Inflammatory macrophage treated with lipopolysaccharide for 4 hours (primary cell): ENCODE results near the gene SFXN3.

ENCODE experiments used
- DNase-seq: peaks from one replicate; pipeline ENCODE4 v3.0.0-alpha.2; 2020

Gene SFXN3

DNA sequence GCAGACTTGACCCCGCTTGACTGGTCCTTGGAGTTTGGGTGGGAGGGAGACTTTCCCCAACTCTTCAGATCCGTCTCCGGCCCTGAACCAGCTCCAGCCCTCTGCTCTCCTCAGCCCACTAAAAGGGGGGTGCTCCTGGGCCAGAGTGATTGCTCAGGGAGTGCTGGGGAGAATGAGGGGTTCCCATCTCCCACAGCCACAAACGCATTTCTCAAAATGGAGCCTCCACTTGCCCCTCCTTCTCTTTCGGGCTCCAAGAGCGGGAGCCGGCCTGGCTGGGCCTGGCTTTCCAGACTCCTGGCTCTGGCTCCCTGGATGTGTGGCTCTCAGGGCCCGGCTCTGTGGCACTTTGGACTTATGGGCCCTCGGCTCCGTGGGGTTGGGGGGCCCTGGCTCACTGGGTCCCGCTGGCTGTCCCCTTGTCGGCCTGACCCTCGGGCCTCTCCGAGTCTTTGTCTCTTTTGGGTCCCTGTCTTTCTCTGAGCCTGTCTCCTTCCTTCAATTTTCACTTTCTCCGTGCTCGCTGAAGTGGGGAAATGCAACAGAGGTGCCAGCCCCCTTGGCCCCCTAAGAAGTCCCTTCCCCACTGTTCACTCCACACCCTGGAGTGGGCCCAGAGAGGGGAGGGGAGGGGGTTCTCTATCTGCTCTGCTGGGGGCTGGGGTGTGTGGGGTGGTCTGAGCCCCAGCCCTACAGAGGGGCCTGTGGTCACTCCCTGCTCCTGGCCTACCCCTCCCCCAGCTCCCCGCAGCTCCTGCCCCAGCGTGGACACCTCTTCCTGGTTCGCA lies 30.7 kb upstream of the SFXN3 start:
- DNase-seq, result no peak

DNA sequence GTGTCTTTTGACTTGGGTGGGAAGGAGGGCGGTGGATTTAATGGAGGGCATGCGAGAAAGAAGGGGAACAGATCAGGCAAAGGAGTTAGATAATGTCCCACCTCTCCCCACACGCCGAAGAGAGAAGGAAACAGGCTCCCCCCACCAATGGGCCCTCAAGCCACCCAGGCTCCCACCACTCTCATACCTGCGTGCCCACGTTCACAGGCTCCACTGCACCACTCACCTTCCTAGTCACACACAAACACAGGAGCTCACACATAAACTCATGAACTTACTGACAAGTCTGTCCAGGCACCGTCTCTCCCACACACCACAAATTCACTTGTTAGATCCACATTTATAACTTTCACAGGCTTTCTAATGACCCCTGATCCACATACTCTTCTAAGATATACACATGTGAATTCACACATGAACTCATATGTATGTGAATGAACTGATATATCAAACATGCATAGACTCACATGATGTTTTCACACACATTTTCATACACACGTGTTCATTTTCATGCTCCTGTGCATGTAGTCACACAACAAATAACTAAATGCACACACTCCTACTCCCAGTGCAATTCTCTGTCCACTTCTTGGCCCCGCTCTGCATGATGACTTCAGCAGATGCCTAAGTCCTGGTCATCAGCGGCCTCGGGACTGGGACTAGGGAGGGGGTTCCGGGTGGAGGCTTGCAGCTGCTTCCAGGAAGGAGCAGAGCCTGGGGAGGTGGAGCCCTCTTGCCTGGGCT lies 29.9 kb upstream of the SFXN3 start:
- DNase-seq, result peak; percentile 63

DNA sequence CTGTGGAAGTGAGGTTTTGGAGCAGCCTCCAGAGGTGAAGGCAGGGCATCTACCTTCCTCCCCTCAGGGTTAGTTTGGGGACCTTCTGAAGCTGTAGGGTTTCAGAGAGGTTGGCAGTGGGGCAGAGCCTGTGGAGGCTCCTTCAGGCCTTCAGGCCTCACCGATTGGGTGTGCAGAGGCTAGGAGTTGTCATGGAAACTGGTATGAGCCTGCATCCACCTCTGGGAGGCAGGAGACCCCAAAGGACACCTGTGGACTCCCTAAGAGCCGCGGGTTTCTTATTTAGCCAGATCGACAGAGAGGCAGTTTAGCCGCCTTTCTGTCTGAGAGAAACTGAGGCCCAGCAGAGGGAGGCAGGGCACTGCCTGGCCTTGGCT lies 29.4 kb upstream of the SFXN3 start:
- no peak for DNase-seq

DNA sequence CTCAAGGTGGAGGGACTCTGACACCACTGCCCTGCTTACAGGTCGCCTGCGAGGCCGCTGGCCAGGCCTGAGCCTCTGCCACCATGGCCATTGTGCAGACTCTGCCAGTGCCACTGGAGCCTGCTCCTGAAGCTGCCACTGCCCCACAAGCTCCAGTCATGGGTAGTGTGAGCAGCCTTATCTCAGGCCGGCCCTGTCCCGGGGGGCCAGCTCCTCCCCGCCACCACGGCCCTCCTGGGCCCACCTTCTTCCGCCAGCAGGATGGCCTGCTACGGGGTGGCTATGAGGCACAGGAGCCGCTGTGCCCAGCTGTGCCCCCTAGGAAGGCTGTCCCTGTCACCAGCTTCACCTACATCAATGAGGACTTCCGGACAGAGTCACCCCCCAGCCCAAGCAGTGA lies 28.6 kb upstream of the SFXN3 start:
- DNase-seq, result no peak

DNA sequence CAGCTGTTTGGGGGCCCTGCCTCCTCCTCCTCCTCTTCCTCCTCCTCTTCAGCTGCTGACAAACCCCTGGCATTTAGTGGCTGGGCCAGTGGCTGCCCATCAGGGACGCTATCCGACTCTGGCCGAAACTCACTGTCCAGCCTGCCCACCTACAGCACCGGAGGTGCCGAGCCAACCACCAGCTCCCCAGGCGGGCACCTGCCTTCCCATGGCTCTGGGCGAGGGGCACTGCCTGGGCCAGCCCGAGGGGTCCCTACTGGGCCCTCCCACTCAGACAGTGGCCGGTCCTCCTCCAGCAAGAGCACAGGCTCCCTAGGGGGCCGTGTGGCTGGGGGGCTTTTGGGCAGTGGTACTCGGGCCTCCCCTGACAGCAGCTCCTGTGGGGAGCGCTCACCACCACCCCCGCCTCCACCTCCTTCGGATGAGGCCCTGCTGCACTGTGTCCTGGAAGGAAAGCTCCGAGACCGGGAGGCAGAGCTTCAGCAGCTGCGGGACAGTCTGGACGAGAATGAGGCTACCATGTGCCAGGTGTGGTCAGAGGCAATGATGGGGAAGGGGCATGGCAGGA lies 27.3 kb upstream of the SFXN3 start:
- DNase-seq, result no peak

DNA sequence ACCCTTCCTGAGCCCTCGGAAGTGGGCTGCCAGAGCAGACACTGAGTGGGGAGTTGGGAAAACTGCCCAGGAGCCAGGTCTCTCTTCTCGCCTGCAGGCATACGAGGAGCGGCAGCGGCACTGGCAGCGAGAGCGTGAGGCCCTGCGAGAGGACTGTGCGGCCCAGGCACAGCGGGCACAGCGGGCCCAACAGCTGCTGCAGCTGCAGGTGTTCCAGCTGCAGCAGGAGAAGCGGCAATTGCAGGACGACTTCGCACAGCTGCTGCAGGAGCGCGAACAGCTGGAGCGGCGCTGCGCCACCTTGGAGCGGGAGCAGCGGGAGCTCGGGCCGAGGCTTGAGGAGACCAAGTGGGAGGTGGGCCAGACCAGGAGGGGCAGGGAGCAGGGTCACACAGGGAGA lies 25.7 kb upstream of the SFXN3 start:
- no peak for DNase-seq

DNA sequence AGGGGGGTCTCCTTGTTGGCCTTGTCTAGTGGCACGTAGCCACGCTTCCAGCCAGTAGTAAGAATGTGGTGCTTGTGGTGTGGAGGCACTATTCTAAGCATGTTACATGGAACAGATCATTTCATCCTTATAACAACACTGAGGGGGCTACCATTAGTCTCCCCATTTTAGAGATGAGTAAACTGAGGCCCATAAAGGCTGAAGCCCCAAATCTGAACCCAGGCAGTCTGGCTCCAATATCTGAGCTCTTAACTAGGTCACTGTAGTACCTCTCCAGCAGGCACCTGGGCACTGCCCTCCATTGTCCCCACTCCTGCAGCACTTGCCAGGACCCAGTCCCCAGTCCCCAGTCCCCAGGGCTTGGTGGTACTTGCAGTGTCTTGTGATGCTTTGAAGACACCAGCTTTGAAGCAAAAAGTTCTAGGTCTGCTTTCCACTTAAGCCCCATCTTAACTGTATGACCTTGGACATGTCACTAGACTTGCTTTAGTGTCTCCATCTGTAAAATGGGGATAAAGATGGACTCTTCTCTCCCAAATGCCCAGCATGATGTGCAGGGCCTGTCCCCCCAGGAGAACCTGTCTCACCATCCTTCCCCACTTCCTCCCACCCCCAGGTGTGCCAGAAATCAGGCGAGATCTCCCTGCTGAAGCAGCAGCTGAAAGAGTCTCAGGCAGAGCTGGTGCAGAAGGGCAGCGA lies 25.0 kb upstream of the SFXN3 start:
- no peak for DNase-seq

DNA sequence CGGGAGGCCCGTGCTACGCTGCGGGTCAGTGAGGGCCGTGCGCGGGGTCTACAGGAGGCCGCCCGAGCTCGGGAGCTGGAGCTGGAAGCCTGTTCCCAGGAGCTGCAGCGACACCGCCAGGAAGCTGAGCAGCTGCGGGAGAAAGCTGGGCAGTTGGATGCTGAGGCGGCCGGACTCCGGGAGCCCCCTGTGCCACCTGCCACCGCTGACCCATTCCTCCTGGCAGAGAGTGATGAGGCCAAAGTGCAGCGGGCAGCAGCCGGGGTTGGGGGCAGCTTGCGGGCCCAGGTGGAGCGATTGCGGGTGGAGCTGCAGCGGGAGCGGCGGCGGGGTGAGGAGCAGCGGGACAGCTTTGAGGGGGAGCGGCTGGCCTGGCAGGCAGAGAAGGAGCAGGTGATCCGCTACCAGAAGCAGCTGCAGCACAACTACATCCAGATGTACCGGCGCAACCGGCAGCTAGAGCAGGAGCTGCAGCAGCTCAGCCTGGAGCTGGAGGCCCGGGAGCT lies 24.4 kb upstream of the SFXN3 start:
- DNase-seq, result no peak

DNA sequence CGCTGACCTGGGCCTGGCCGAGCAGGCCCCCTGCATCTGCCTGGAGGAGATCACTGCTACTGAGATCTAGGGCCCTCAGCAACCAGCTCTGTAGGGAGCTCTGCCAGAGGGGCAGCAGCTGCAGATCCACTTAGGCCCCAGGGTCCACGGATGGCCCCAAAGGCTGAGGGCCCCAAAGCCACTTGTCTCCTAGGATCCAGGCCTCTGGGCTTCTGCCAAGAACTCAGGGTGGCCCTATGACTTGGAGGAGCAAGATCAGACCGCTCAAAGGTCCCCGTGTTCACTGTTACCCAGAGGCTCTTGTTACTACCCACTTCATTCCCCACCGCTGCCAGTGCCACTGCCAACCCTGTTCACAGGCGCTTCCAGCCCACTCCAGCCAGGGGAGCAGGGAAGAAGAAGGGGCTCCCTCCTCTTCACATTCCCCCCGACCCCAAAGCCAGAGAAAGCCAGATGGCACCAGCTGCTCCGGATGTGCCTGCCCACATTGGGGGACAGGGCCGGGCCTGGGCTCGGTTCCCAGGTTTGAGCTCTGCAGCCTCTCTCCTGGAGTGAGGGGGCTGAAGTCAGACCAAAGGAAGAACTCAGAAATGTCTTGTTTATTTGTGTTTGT lies 23.8 kb upstream of the SFXN3 start:
- DNase-seq, result no peak

DNA sequence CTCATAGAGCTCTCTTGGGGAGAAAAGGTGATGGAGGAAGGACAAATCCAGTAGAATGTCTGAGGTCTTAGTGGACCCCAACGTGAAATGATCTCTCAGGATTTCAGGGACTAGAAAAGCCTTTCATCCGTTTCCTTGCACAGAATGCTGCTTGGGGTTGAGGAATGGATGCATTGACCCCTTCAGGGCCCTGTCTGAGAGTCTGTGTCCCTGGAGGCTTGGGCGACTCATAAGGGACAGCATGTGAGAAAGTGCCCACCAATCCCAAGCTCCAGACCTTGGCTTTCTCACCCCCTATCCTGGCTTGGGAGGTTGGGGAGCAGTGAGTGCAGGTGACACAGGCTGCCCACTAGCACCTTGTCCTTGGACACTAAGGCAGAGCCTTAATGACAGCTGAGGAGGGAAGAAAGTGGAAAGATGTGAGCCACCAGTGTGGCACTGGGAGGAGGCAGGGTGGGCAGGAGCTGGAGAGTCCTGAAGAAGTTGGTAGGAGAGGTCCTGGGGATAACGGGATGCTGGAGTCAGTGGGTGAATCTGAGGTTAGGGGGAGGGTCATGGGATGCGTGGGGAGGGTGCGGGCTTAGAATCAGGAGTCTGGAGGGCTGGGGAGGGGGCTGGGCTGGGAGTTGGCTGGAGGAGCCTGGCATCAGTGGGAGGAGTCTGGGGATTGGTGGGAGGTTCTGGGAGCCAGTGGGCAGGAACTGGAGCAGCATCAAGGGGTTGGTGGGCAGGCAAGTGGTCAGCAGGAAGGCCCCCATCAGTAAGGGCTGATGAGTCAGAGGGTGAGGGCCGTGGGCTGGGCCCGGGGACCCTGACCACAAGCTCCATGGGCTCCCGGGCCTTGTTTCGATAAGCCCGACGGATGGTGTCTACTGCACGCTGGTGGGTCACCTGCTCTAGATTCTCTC lies 22.9 kb upstream of the SFXN3 start:
- DNase-seq, result no peak

DNA sequence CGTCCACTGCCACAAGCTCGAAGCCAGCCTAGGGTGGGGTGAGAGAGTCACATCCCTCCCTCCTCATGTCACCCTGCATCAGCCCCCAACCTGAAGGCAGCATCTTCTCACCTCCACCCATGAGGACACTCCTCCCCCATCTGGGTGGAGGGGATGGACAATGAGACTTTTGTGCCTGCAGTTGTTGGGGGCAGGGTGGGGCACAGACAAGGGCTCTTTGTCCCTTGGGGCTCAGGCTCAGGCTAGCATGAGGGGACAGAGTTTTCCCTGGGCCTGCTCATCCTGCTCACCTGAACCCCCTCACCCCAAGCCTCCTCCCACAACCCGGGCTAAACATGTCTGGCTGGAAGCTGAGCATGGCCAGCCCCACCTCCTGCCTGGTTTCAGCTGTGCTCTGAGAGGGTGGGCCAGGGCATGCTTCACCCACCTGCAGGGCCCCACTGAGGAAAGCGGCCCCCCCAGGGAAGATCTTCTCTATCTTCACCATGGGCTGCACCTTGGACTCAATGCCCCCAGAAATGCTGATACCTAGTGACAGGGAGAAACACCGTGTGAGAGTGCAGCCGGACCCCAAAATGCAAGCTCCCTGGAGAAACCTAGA lies 22.1 kb upstream of the SFXN3 start:
- no peak for DNase-seq

DNA sequence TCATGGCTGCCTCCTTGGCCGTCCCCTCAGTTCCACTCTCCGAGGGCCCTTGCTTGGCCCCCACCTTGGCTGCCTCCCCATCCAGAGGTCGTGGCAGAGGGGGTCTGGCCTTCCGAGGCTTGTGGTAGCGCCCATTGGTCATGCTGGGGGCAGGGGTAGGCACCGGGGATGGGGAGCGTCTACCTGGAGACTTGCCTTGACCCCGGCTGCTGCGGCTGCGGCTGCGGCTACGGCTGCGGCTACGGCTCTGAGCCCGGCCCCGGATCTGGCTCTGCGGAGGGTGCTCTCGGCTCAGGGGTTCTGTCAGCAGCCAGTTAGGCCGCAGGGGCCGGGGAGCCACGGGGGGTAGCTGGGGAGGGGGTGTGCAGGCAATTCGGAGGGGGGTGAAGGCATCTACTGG lies 20.7 kb upstream of the SFXN3 start:
- no peak for DNase-seq

DNA sequence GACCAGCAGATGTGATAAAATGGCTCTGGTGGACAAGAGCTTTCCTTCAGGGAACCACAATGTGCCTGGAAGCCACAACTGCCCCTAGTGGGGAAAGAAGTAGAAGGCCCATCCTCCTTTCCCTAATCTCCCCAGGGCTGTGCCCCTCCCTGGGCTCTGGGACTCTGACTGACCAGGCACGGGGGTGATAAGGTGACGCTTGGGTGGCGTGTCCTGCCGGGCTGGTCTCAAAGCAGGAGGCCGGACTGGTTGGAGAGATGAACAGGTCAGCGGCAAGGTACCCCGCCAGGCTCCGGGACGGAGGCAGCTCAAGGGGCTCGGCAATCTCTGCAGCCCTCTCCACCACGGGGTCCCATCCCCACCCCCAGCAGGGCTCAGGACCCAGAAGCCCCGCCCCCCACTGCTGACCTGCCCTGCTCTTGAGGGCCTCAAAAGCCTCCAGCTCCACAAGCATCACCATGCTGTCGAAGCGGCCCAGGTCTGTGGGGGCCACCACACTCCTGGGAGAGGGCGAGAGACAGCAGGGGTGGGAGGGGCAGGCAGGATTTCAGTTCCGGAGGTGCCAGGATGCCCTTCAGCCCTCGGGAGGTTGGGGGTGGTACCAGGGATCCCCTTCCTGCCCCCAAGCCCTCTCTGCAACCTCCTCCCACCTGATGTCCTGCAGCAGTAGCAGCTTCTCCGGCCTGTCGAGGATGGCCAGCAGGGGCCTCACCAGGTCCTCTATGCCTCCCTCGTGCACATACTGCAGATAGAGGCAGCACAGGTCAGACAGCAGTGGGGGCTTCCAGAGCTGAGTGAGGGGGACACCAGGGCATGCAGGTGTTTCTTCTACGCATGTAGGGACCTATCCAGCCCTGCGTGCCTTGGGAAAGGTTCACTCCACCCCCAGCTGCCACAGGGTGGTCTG lies 19.3 kb upstream of the SFXN3 start:
- no peak for DNase-seq

DNA sequence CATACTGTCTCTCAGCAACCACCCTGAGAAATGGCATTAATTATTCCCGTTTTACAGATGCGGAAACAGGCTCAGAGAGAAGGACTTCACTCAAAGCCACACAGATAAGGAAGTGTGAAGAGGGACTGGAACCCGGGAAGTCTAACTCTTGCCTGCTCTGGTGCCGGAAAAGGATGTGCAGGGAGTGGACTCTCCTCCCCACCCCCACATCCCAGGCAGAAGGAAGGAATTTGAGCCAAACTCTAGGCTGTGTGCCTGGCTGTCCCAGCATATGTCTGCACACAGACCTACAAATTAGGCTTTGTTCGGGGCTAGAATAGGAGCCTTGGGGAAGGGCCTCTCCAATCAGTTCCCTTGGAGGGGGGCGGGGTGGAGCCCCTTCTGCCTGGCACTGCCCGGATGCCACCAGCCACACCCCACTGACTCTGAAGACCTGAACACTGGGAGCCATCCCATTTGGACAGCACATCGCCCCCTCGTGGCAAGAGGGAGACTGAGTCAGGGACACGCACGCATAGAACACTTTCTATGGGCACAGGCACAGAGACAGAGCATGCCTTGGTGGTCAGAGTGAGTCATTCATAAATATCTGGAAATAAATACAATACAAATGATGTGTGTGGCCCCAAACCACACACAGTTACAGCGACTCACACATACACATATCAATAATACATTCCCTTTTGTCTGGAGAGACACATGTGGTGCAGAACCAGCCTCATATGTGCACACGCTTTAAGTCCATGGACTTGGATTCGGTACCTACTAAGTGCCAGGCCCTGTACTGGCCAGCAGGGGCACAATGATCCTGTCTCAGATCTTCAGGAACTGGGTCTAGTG lies 18.3 kb upstream of the SFXN3 start:
- DNase-seq, result peak; percentile 81

DNA sequence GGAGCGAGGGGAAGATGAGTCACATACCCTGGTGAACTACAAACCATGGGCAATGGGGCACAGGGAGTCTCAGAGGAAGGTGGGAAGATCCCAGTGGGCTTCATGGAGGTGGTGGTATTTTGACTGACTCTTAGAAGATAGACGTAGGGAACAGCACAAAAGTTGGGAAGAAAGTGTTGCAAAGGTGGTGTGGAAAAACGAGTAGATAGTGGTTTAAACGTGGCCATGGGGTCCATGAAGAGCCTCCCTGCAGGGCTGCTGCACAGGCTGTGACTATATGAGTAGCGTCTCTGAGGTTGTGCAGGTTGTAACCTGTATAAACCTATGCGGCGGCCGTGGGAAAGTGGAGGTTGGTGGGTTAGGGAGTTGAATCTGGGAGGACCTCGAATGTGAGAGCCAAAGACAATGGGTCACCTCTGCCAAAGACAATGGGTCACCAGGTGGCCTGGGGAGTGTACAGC lies 17.6 kb upstream of the SFXN3 start:
- no peak for DNase-seq

DNA sequence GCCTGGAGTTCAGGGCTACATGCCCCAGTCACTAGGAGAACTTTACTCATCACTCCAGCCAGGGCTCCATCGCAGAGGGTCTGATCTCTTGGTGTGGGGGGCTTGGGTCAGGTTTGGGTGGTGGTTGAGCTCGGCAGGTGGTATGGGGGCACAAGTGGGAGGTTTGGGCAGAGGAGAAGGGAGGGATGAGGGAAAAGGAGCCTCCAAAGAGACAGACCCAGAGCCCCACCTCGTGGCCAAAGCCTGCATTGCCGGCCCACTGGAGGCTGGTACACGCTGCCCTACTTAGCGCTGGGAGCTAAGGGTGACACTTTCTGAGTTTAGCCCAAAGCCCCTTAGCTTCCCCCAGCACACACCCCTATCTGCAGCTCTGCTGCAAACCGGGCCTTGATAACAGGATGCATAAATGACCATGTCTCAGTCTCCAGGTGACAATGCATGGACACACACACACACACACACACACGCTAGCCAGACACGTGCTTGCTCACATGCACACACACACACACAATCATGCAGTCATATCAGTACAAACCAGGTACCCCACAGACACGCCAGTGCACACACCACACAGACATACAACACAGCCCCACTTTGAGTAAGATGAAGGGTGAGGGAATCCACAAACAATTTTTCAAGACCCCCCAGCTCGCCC lies 16.7 kb upstream of the SFXN3 start:
- peak; percentile 61 for DNase-seq

DNA sequence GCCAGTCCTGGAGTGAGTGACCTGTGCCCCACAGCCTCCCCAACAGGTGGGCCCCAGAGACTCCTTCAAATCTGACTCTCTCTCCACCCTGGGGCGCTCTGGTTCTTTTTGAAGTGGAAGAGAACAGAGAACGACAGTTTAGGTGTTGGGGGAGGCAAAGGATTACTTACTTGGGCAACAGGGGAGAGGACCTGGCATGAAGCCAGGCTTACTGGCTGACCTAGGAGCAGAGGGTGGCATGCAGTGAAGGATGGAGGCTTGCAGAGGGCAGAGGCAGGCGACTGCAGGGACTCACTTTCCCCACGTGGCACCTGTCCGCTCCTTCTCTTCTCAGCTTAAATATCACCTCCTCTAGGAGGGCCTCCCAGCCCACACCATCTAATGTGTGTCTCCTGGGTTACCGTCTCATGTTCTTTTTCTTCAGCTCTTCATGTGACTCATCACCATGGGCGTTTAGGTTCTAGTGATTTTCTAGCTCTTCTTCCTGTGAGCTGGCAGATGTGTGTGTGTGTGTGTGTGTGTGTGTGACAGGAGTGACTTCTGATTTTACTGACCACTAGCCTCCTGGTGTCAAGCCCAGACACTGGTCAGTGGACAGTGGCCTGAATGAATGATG lies 16.0 kb upstream of the SFXN3 start:
- peak; percentile 65 for DNase-seq

DNA sequence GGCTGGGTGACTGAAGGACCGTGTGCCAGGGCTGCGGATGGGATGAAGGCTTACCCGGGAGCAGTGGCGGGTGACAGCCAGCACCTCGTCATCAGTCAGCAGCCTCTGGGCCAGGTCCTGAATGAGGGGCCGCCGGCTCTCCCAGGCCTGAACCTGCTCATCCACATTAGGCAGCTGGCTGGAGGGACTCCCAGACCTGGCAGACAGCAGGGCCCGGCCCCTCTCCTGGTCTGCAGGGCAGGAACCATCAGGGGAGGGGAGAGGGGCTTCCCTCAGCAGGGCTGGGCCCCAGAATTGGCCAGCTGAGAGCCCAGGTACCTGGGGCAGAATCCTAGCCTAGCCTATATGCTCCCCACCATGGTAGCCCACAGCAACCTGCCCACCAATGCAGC lies 15.5 kb upstream of the SFXN3 start:
- DNase-seq, result no peak
